Stimulated activated CD8-positive, alpha-beta memory T cell treated with anti-CD3 and anti-CD28 coated beads, Interleukin-12 subunit alpha, Interleukin-12 subunit beta, amount 100 ng/mL, for 4 hours (primary cell): ENCODE measurements around the gene NDST1.

Experiments used
- DNase-seq: peaks from one replicate; pipeline ENCODE4 v3.0.0-alpha.2; 2020; ENCODE audit warnings: low read depth

Gene NDST1

DNA sequence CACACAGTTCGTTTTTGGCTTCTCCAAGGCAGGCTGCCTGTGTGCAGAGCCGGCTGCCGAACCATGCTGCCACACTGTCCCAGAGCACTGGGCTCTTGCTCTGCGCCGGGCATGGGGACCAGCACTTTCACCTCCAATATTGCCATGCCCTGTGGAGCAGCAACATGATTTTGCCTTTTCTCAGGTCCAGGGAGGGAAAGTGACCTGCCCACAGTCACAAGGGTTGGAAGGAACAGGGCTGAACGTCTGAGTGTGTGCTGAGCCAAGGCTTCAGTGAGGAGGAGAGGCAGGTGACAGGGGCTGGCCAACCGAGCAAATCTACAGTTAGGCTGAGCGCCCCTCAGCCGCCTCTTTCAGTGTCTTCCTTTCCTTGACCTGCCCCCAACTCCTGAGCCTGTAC lies 98.5 kb downstream of the NDST1 start:
- DNase-seq: no peak

GRCh38 chr5:150607105-150607504 lies 99.2 kb downstream of the NDST1 start:
- DNase-seq: no peak
